D721Med (cell line): Measurements from ENCODE around the gene GCSAML.
"Not testable (repeated sequence)": the region's sequence is repeated elsewhere in the genome, so short reads cannot be mapped to it uniquely, and the experiment has no call there.

Experiments
- DNase-seq: peaks from one replicate; pipeline ENCODE4 v3.0.0; 2011; ENCODE audit warnings: low spot score; ENCODE audit not compliant: insufficient read length
- FAIRE-seq: peaks from 2 replicates; lab custom pipeline; 2011; peaks lifted over from hg19 to GRCh38; lab: Jason Lieb, UNC
- CTCF ChIP-seq: IDR thresholded peaks from 2 replicates; pipeline ENCODE4 v1.5.1; 2012; ENCODE audit warnings: mild to moderate bottlenecking, control low read depth; ENCODE audit not compliant: insufficient read depth; ENCODE audit errors: missing control alignments

Gene GCSAML

GRCh38 chr1:247548769-247549182, at the start of gene GCSAML:
Gene GCSAML (plus strand): TSS chr1:247549134. CDS start chr1:247549192, 58 bp downstream.
- TF ChIP-seq CTCF: no peak
- FAIRE-seq: no peak
- no peak for DNase-seq

- no peak for TF ChIP-seq CTCF
- DNase-seq: no peak
- FAIRE-seq: no peak
Measured at GRCh38 chr1:247500865-247501264, 48.1 kb upstream of the GCSAML start.

GRCh38 chr1:247506831-247507230, 42.1 kb upstream of the GCSAML start:
- no peak for DNase-seq
- no peak for FAIRE-seq
- no peak for TF ChIP-seq CTCF

GRCh38 chr1:247517795-247518612, 30.9 kb upstream of the GCSAML start:
- no peak for TF ChIP-seq CTCF
- FAIRE-seq (no peak), DNase-seq (no peak)

- FAIRE-seq (no peak), DNase-seq (no peak)
- no peak for TF ChIP-seq CTCF
Measured at GRCh38 chr1:247518613-247518891, 30.4 kb upstream of the GCSAML start.

- not testable (repeated sequence) for FAIRE-seq, DNase-seq
Measured at GRCh38 chr1:247521886-247522285, 27.0 kb upstream of the GCSAML start.

GRCh38 chr1:247528812-247529474, 20.0 kb upstream of the GCSAML start:
- no peak for DNase-seq
- FAIRE-seq: no peak
- no peak for TF ChIP-seq CTCF
